Keratinocyte (primary cell): ENCODE data around the gene RACGAP1. TPM values are rescaled to one million over a fixed set of nuclear protein-coding genes. Genes with fewer than 3 reads are reported as not detected.

ENCODE experiments used
- DNase-seq: peaks from one replicate; pipeline ENCODE4 v3.0.0-alpha.2; 2011; ENCODE audit warnings: low read depth, missing footprints, low spot score
- FAIRE-seq: peaks from 2 replicates; lab custom pipeline; 2011; peaks lifted over from hg19 to GRCh38; lab: Jason Lieb, UNC
- H2AFZ ChIP-seq: 2 replicates; pipeline ENCODE4 v1.6.0; 2012; ENCODE audit warnings: low read length, control low read depth, inconsistent platforms; ENCODE audit not compliant: control insufficient read depth
- H3K27ac ChIP-seq: 2 replicates; pipeline ENCODE4 v1.5.1; 2011; ENCODE audit warnings: low read length; ENCODE audit not compliant: control insufficient read depth, insufficient read depth
- H3K27me3 ChIP-seq: 3 replicates; pipeline ENCODE4 v1.6.0; 2011; ENCODE audit warnings: low read length; ENCODE audit not compliant: control insufficient read depth, insufficient read depth; ENCODE audit errors: extremely low read depth
- H3K36me3 ChIP-seq, 2 experiments: 2 replicates in 1 of 2; 3 replicates in 1 of 2; pipeline ENCODE4 v1.5.1; 2011; ENCODE audit warnings: low read length in 2 of 2, mild to moderate bottlenecking in 1 of 2; ENCODE audit not compliant: control insufficient read depth in 2 of 2, insufficient read depth in 2 of 2; ENCODE audit errors: extremely low read depth in 1 of 2
- H3K4me1 ChIP-seq: 3 replicates; pipeline ENCODE4 v1.5.1; 2011; ENCODE audit warnings: low read length; ENCODE audit not compliant: control insufficient read depth, insufficient read depth; ENCODE audit errors: extremely low read depth
- H3K4me2 ChIP-seq: 3 replicates; pipeline ENCODE4 v1.6.0; 2011; ENCODE audit warnings: low read depth, low read length; ENCODE audit not compliant: control insufficient read depth, insufficient read depth; ENCODE audit errors: extremely low read depth
- H3K4me3 ChIP-seq, 3 experiments: fragments of 200-600 bp in 1 of 3; sonication (generic) in 1 of 3; 2 replicates in 2 of 3; 3 replicates in 1 of 3; pipeline ENCODE4 v1.5.1; 2011 to 2016; ENCODE audit warnings: low read length in 3 of 3, mild to moderate bottlenecking in 3 of 3, control low read depth in 2 of 3, inconsistent platforms in 1 of 3, low read depth in 1 of 3, mixed read lengths in 1 of 3, mixed run types in 1 of 3, moderate library complexity in 1 of 3; ENCODE audit not compliant: control insufficient read depth in 2 of 3, insufficient read depth in 2 of 3; ENCODE audit errors: extremely low read depth in 1 of 3
- H3K79me2 ChIP-seq: 2 replicates; pipeline ENCODE4 v1.6.0; 2012; ENCODE audit warnings: low read length; ENCODE audit not compliant: control insufficient read depth, insufficient read depth
- H3K9ac ChIP-seq: 3 replicates; pipeline ENCODE4 v1.6.0; 2011; ENCODE audit warnings: low read length; ENCODE audit not compliant: control insufficient read depth, insufficient read depth; ENCODE audit errors: extremely low read depth
- H3K9me1 ChIP-seq: 3 replicates; pipeline ENCODE4 v1.6.0; 2011; ENCODE audit warnings: low read length; ENCODE audit not compliant: control insufficient read depth, insufficient read depth; ENCODE audit errors: extremely low read depth
- H3K9me3 ChIP-seq: 2 replicates; pipeline ENCODE4 v1.5.1; 2012; ENCODE audit warnings: low read depth, low read length; ENCODE audit not compliant: control insufficient read depth
- H4K20me1 ChIP-seq: 3 replicates; pipeline ENCODE4 v1.6.0; 2011; ENCODE audit warnings: low read length; ENCODE audit not compliant: control insufficient read depth, insufficient read depth; ENCODE audit errors: extremely low read depth
- EZH2 ChIP-seq: IDR thresholded peaks from one replicate; pipeline ENCODE4 v1.6.1; 2012; ENCODE audit warnings: inconsistent platforms, mild to moderate bottlenecking, low read length, moderate library complexity
- dilution Hi-C: fragments of 300-500 bp; cut with MboI; formaldehyde crosslinking; loops from one replicate; pipeline ENCODE4 v1.7.0; 2020; ENCODE audit warnings: low sequenced_read_pairs; ENCODE audit not compliant: extremely low pct_ligation_motif_present
- polyA plus RNA-seq, 5 experiments: library from polyadenylated mRNA; depleted of rRNA in 3 of 5; stranded (reverse) in 3 of 5; stranded (forward) in 1 of 5; unstranded in 1 of 5; fragments of >200 nt; gene quantifications; 1 replicate in 1 of 5; 2 replicates in 3 of 5; 3 replicates in 1 of 5; pipeline versions ENCODE4 v1.2.1 to v1.2.3, GENCODE V29; 2011 to 2012; ENCODE audit warnings: missing spikeins in 2 of 5, low read depth in 1 of 5, low replicate concordance in 1 of 5
- TF ChIP-seq, protein P1 (sequence below), 3 experiments: IDR thresholded peaks in 1 of 3; conservative IDR thresholded peaks in 1 of 3; optimal IDR thresholded peaks in 1 of 3; 2 replicates in 2 of 3; 3 replicates in 1 of 3; pipeline versions ENCODE3 to v1.5.1; 2011; ENCODE audit warnings: low read length in 3 of 3, mild to moderate bottlenecking in 3 of 3, moderate library complexity in 2 of 3, control low read depth in 1 of 3, inconsistent platforms in 1 of 3; ENCODE audit not compliant: insufficient read depth in 2 of 3; ENCODE audit errors: extremely low read depth in 1 of 3

RACGAP1 gene
- polyA plus RNA-seq, 1 donor (not counting 4 experiments of a cell fraction or from before 2014, with no cell fraction given), result 57.1 TPM

DNA sequence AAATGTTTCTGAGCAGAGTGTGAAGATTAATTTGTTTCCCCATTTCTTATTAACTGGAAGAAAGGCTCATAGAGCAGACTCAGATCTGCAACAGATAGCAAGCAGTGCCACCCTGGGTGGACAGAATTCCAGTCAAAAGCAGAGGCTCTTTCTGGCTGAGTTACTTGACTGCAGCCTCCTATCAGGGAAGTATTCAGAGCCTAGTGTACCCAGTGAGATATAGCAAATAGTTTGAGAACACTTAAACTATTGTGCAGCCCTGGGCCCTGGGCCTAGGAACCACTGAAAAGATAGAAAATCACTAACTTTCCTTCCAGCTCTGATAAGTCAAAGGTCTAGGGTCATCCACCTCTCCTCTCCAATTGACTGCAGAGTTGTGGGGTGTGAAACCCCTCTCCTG is 86.0 kb downstream of the RACGAP1 start:
- H3K27ac ChIP-seq, result no peak overlapping the region
- peaks cover 31% of the 10 kb centered on the region for H3K4me1 ChIP-seq
- DNase-seq (no peak), FAIRE-seq (no peak)
- no peaks in the 10 kb centered on the region for H3K79me2 ChIP-seq
- TF ChIP-seq, protein P1, sequence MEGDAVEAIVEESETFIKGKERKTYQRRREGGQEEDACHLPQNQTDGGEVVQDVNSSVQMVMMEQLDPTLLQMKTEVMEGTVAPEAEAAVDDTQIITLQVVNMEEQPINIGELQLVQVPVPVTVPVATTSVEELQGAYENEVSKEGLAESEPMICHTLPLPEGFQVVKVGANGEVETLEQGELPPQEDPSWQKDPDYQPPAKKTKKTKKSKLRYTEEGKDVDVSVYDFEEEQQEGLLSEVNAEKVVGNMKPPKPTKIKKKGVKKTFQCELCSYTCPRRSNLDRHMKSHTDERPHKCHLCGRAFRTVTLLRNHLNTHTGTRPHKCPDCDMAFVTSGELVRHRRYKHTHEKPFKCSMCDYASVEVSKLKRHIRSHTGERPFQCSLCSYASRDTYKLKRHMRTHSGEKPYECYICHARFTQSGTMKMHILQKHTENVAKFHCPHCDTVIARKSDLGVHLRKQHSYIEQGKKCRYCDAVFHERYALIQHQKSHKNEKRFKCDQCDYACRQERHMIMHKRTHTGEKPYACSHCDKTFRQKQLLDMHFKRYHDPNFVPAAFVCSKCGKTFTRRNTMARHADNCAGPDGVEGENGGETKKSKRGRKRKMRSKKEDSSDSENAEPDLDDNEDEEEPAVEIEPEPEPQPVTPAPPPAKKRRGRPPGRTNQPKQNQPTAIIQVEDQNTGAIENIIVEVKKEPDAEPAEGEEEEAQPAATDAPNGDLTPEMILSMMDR (optimal IDR thresholded peaks at IDR 0.05 in 1 of 3, IDR thresholded peaks at IDR 0.05 in 1 of 3, conservative IDR thresholded peaks at IDR 0.05 in 1 of 3; ENCODE audit: extremely low read depth in 1 of 3, insufficient read depth in 2 of 3, low read length in 3 of 3), result no peak
- TF ChIP-seq EZH2, result no peak
- dilution Hi-C loops, result no loop called here
- H3K36me3 ChIP-seq, result no peaks in the 10 kb centered on the region
- H3K9me3 ChIP-seq, result no peaks in the 10 kb centered on the region
- no peak overlapping the region for H3K4me3 ChIP-seq
- H3K9ac ChIP-seq, result no peak overlapping the region
- no peak overlapping the region for H2AFZ ChIP-seq
- no peaks in the 10 kb centered on the region for H3K9me1 ChIP-seq
- no peaks in the 10 kb centered on the region for H3K27me3 ChIP-seq
- no peaks in the 10 kb centered on the region for H4K20me1 ChIP-seq
- no peak overlapping the region for H3K4me2 ChIP-seq

Other genes with a start within 250 kb of the RACGAP1 start
- 3.9 to 5.8 TPM (median 4.4 TPM) in 3 replicates for gene NCKAP5L, start 197.1 kb downstream of the RACGAP1 start, polyA plus RNA-seq
- 2.9 to 3.7 TPM (median 3.4 TPM) in 3 replicates for gene BCDIN3D, start 182.4 kb downstream of the RACGAP1 start, polyA plus RNA-seq
- gene FAIM2, start 121.6 kb downstream of the RACGAP1 start, polyA plus RNA-seq, result 0.07 TPM in 1 of 3 replicates, not detected in the others
- not detected in 3 replicates for gene AQP2, start 74.8 kb downstream of the RACGAP1 start, polyA plus RNA-seq
- gene AQP5, start 63.6 kb downstream of the RACGAP1 start, polyA plus RNA-seq, result not detected in 3 replicates
- gene AQP6, start 52.5 kb downstream of the RACGAP1 start, polyA plus RNA-seq, result 0.28 to 0.57 TPM (median 0.45 TPM) in 3 replicates
- 5.7 to 8.3 TPM (median 5.7 TPM) in 3 replicates for gene ASIC1, start 32.1 kb upstream of the RACGAP1 start, polyA plus RNA-seq
- 48.8 to 91.5 TPM (median 56.6 TPM) in 3 replicates for gene SMARCD1, start 59.8 kb upstream of the RACGAP1 start, polyA plus RNA-seq
- gene GPD1, start 78.5 kb upstream of the RACGAP1 start, polyA plus RNA-seq, result 0.13 to 0.22 TPM (median 0.17 TPM) in 3 replicates
- gene COX14, start 86.7 kb upstream of the RACGAP1 start, polyA plus RNA-seq, result 62.5 to 139 TPM (median 96.6 TPM) in 3 replicates
- 50.6 to 72.3 TPM (median 61.4 TPM) in 3 replicates for gene CERS5, start 141.9 kb upstream of the RACGAP1 start, polyA plus RNA-seq